Thyroid gland (tissue), 4 donors: ENCODE results near the gene PLXND1. TPM values are rescaled to one million over a fixed set of nuclear protein-coding genes. Genes with fewer than 3 reads are reported as not detected.

ENCODE experiments used
- DNase-seq, 2 donors: peaks; one replicate each; pipeline ENCODE4 v3.0.0-alpha.2; 2019
- H3K27ac ChIP-seq, 3 donors: fragments of 200-600 bp; sonication (generic); 1 replicate in 2 of 3; 2 replicates in 1 of 3; pipeline ENCODE4 v1.5.1; 2016 to 2019; ENCODE audit warnings: mild to moderate bottlenecking in 1 of 3, moderate library complexity in 1 of 3
- H3K27me3 ChIP-seq: fragments of 200-600 bp; sonication (generic); one replicate; pipeline ENCODE4 v1.5.1; 2019
- H3K36me3 ChIP-seq, 2 donors: fragments of 200-600 bp; sonication (generic); one replicate each; pipeline ENCODE4 v1.5.1; 2016 to 2019
- H3K4me1 ChIP-seq, 2 donors: fragments of 200-600 bp; sonication (generic); one replicate each; pipeline ENCODE4 v1.5.1; 2017 to 2019
- H3K4me3 ChIP-seq, 3 donors: fragments of 200-600 bp; sonication (generic); replicated peaks in 1 of 3; 1 replicate in 2 of 3; 2 replicates in 1 of 3; pipeline ENCODE4 v1.5.1; 2016; ENCODE audit warnings: mild to moderate bottlenecking in 1 of 3
- H3K9me3 ChIP-seq: fragments of 200-600 bp; sonication (generic); one replicate; pipeline ENCODE4 v1.5.1; 2017
- CTCF ChIP-seq, 6 experiments: fragments of 200-600 bp in 3 of 6; fragments of 450-650 bp in 3 of 6; sonication (generic) in 3 of 6; IDR thresholded peaks; one replicate each; pipeline ENCODE4 v1.5.1; 2016 to 2019; ENCODE audit warnings: antibody characterized with exemption in 6 of 6, mild to moderate bottlenecking in 2 of 6, inconsistent platforms in 1 of 6, moderate library complexity in 1 of 6
- POLR2A ChIP-seq, 2 donors: fragments of 450-650 bp; IDR thresholded peaks; one replicate each; pipeline ENCODE4 v1.6.1; 2017; ENCODE audit warnings: antibody characterized with exemption in 2 of 2, mild to moderate bottlenecking in 2 of 2, moderate library complexity in 1 of 2
- WGBS, 2 donors: methylation state at CpG; one replicate each; pipeline ENCODE4 v1.1.5; 2017; 5-methylcytosine and 5-hydroxymethylcytosine counted together
- intact Hi-C: fragments of 100-400 bp; cut with DNase I; formaldehyde crosslinking; loops from one replicate; pipeline ENCODE4 v1.15.1; 2023
- total RNA-seq, 4 donors: library from RNA; depleted of rRNA; stranded (reverse); fragments of >200 nt; gene quantifications; one replicate each; pipeline ENCODE4 v1.2.3, GENCODE V29; 2016

Gene PLXND1
- total RNA-seq, 4 donors from 2014 or later, result 50.7 to 69.8 (median 60.8) TPM

GRCh38 chr3:129558081-129558771 is 48.2 kb downstream of the PLXND1 start:
- Histone ChIP-seq H3K4me1 (peaks cover 25 to 73% of the 10 kb centered on the region in 2 donors), H3K27ac (peak overlapping the region in 2 of 3 donors; percentile 15 to 45), H3K9me3 (no peaks in the 10 kb centered on the region), H3K4me3 (no peak overlapping the region), H3K27me3 (no peaks in the 10 kb centered on the region), H3K36me3 (peaks cover 6 to 18% of the 10 kb centered on the region in 2 donors)
- intact Hi-C loops, result no loop called here
- WGBS, 2 donors, result 77 to 82% methylated on average over 14 to 15 of the region's 15 CpGs
- no peak for DNase-seq
- no peak for TF ChIP-seq CTCF (IDR thresholded peaks at IDR 0.05)
- no peak for TF ChIP-seq POLR2A (IDR thresholded peaks at IDR 0.05)

GRCh38 chr3:129557548-129557894 is 49.0 kb downstream of the PLXND1 start:
- H3K36me3 ChIP-seq, result peaks cover 6 to 15% of the 10 kb centered on the region in 2 donors
- H3K27ac ChIP-seq, result no peak overlapping the region
- H3K4me3 ChIP-seq, result no peak overlapping the region
- intact Hi-C loops, result no loop called here
- H3K27me3 ChIP-seq, result no peaks in the 10 kb centered on the region
- WGBS, 2 donors, result 85 to 93% methylated on average over 11 of the region's 11 CpGs
- H3K4me1 ChIP-seq, result peaks cover 25 to 76% of the 10 kb centered on the region in 2 donors
- H3K9me3 ChIP-seq, result no peaks in the 10 kb centered on the region
- no peak for DNase-seq
- TF ChIP-seq POLR2A (IDR thresholded peaks at IDR 0.05), result no peak
- TF ChIP-seq CTCF (IDR thresholded peaks at IDR 0.05), result no peak

GRCh38 chr3:129556890-129557547 is 49.5 kb downstream of the PLXND1 start:
- no peak for DNase-seq
- Histone ChIP-seq H3K27ac (no peak overlapping the region), H3K9me3 (no peaks in the 10 kb centered on the region), H3K27me3 (no peaks in the 10 kb centered on the region), H3K36me3 (peaks cover 6 to 13% of the 10 kb centered on the region in 2 donors), H3K4me3 (no peak overlapping the region), H3K4me1 (peaks cover 25 to 72% of the 10 kb centered on the region in 2 donors)
- no peak for TF ChIP-seq POLR2A (IDR thresholded peaks at IDR 0.05)
- no peak for TF ChIP-seq CTCF (IDR thresholded peaks at IDR 0.05)
- intact Hi-C loops, result no loop called here
- 86 to 90% methylated on average over 31 of the region's 31 CpGs for WGBS, 2 donors

- intact Hi-C loops, result no loop called here
- H3K36me3 ChIP-seq, result peaks cover 6 to 13% of the 10 kb centered on the region in 2 donors
- no peak overlapping the region for H3K4me3 ChIP-seq
- H3K4me1 ChIP-seq, result peaks cover 19 to 65% of the 10 kb centered on the region in 2 donors
- WGBS, 2 donors, result 90 to 93% methylated on average over 2 to 15 of the region's 15 CpGs
- TF ChIP-seq POLR2A (IDR thresholded peaks at IDR 0.05) (no peak), CTCF (IDR thresholded peaks at IDR 0.05) (no peak)
- no peaks in the 10 kb centered on the region for H3K27me3 ChIP-seq
- DNase-seq, result no peak
- H3K27ac ChIP-seq, result no peak overlapping the region
- no peaks in the 10 kb centered on the region for H3K9me3 ChIP-seq
Measured at GRCh38 chr3:129556358-129556695, 50.1 kb downstream of the PLXND1 start.
